Measurements from ENCODE around the gene UNC93A.
"Not testable (repeated sequence)": the region's sequence is repeated elsewhere in the genome, so short reads cannot be mapped to it uniquely, and the experiment has no call there.

Gene UNC93A

GRCh38 chr6:167311286-167311685 is 20.2 kb downstream of the UNC93A start:
- no peak for TF ChIP-seq CTCF (IDR thresholded peaks at IDR 0.05; ENCODE audit: low read depth, low read length, missing control alignments)
- no peak for DNase-seq (ENCODE audit: low read depth)
- H3K4me3 ChIP-seq (ENCODE audit: low read depth, low read length): no peak overlapping the region

GRCh38 chr6:167311691-167312090 is 20.6 kb downstream of the UNC93A start:
- not testable (repeated sequence) for DNase-seq (ENCODE audit: low read depth); H3K4me3 ChIP-seq (ENCODE audit: low read depth, low read length)

DNA sequence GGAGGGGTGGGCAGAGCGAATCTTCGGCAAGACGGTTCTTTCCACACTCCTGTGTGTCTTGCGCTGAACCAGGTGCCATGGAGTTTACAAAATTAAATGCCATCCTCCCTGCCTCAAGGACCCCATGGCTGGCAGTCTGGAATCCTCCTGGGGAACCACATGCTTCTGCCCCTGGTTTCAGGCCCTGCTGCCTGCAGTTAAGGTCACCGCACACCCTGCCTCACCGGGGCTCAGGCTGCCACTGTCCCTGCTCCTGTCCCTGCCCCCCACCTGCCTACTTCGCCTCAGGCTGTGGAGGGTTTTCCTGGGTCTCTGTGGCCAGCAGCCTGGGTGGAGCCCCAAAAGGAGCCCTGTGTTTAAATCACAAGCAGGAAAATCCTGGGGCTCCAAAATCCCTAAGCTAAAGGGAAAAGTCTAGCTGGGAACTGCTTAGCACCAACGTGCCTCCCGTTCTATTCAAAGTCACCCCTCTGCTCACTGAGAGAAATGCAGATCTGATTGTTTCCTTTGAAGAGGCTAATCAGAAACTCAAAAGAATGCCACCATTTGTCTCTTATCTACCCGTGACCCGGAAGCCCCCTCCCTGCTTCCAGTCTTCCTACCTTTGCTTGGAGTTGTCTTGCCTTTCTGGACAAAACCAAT is 23.2 kb downstream of the UNC93A start:
- TF ChIP-seq CTCF (IDR thresholded peaks at IDR 0.05; ENCODE audit: low read depth, low read length, missing control alignments): no peak
- DNase-seq (ENCODE audit: low read depth): no peak
- H3K4me3 ChIP-seq (ENCODE audit: low read depth, low read length): no peak overlapping the region

- DNase-seq (ENCODE audit: low read depth): no peak
- H3K4me3 ChIP-seq (ENCODE audit: low read depth, low read length): no peak overlapping the region
- no peak for TF ChIP-seq CTCF (IDR thresholded peaks at IDR 0.05; ENCODE audit: low read depth, low read length, missing control alignments)
Measured at GRCh38 chr6:167317172-167317571, 26.1 kb downstream of the UNC93A start.

DNA sequence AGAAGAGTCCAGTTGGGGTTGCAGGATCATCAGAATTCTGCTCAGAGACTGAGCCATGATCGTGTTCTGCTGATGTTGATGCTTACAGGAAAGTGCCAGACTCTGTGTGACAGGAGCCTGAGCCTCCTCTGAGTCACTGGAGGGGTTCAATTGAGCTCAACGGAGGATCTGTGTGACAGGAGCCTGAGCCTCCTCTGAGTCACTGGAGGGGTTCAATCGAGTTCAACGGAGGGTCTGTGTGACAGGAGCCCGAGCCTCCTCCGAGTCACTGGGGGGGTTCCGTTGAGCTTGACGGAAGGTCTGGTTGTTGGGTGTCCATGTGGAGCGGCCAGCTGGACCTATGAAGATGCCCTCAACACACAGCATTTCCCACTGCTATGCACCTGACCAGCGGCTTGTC is 27.2 kb downstream of the UNC93A start:
- H3K4me3 ChIP-seq (ENCODE audit: low read depth, low read length): not testable (repeated sequence)

DNA sequence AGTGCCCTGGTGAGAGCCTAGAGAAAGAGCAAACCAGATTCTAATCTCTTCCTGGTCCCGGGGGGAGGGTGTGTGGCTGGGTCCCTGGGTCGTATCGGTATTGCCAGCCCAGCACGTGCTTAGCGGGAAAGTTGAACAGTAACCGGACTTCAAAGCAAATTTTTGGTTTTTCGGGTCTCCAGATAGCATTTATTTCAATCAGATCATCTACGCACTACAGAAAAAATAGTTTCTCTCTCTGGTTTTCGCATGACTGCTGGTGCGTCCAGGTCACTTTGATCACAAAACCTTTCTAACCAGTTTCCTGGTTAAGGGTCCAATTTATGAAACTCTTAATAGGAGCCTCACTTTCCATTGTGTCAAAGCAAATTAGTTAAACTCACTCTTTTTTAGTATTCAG is 27.7 kb downstream of the UNC93A start:
- not testable (repeated sequence) for DNase-seq (ENCODE audit: low read depth); H3K4me3 ChIP-seq (ENCODE audit: low read depth, low read length)

More for the DNA sequence above, 27.2 kb downstream of the UNC93A start:
- not testable (repeated sequence) for DNase-seq (ENCODE audit: low read depth)

DNA sequence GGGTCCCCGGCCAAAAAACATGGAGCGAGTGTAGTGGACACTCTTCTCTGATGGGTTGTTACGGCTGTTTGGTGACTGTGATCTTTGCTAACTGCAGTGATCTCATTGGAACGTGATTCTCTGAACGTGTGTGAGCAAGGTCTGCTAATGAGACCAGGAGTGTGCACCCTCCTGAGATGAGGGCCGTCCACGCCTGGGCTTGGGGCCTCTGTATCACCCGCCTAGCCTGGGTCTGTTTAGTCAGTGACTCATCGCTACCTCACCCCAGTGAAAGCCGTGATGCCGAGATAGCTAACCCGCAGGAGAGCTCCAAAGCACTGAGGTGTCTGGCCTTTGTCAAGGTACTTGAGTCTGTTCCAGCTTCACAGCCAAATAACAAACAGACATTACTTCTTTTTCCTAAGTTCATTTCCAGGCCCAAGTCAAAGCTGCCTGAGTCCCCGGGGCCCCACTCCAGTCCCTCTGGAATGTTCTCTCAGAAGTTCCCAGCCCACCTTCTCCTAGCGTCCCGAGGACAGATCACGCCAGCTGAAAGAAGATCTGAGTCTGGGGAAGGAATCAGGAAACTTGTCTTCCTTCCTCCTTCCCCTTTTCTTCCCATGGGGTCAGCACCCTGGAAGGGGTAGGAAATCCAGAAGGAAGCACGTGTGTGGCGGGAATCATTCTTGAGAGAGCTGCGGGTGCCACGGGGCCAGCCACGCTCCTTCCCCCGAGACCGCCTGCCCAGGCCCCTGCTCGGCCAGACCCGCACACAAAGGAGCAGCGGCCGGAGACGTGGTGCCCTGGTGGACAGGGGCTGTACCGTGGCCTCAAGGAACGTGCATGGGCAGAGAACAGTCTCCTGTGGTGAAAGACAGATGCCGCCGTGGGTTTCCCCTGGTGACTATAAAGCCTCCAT is 29.0 kb downstream of the UNC93A start:
- not testable (repeated sequence) for DNase-seq (ENCODE audit: low read depth)

GRCh38 chr6:167320754-167321056 is 29.6 kb downstream of the UNC93A start:
- DNase-seq (ENCODE audit: low read depth): not testable (repeated sequence)

More for the DNA sequence above, 29.0 kb downstream of the UNC93A start:
- not testable (repeated sequence) for H3K4me3 ChIP-seq (ENCODE audit: low read depth, low read length)

DNA sequence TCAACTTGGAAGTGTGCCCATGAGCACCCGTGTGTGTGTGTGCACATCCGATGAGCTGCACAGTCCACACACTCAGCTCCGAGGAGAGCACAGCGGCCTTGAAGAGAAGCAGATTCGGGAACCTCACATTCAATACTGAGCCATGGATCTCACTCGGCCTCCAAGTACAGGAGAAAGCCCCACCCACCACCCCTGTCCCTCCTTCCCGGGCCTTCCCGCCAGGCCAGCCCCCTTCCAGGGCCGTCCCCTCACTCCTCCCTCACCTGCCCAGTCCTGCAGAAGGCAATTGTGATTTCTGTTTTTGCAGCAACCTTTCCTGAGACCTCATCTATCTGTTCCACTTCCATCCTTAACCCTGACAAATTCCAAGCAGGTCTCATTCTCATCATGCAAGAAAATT is 30.1 kb downstream of the UNC93A start:
- not testable (repeated sequence) for DNase-seq (ENCODE audit: low read depth); H3K4me3 ChIP-seq (ENCODE audit: low read depth, low read length)

More at GRCh38 chr6:167320754-167321056, 29.6 kb downstream of the UNC93A start:
- H3K4me3 ChIP-seq (ENCODE audit: low read depth, low read length): not testable (repeated sequence)

DNA sequence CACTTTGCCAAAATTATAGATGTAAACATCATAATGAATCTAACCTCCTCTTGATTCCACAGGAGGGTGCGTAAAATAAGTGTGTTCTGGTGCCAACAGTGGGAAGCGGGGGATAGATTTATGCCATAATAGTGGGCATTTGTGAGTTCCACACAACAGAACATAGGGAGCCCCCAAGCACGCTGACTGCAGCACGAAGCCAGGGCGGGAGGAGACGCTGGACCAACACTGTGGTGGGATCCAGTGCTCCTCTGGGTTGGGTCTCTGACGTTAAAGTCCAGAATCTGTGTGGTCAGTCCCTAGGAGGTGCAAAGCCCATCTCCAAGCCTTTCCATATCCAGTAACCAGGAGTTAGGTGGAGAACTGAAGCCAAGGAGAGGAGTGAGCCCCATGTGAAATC is 32.0 kb downstream of the UNC93A start:
- no peak for DNase-seq (ENCODE audit: low read depth)
- no peak overlapping the region for H3K4me3 ChIP-seq (ENCODE audit: low read depth, low read length)
- TF ChIP-seq CTCF (IDR thresholded peaks at IDR 0.05; ENCODE audit: low read depth, low read length, missing control alignments): no peak
